AG09319 (cell line): ENCODE data around the gene DLEC1.

Source experiments
- DNase-seq: peaks from one replicate; pipeline ENCODE4 v3.0.0-alpha.2; 2010; ENCODE audit warnings: low read depth; ENCODE audit errors: extremely low read depth
- CTCF ChIP-seq: IDR thresholded peaks from 2 replicates; pipeline ENCODE4 v1.5.1; 2011; ENCODE audit warnings: low read depth, mild to moderate bottlenecking, inconsistent platforms, low read length, moderate library complexity

Gene DLEC1

DNA sequence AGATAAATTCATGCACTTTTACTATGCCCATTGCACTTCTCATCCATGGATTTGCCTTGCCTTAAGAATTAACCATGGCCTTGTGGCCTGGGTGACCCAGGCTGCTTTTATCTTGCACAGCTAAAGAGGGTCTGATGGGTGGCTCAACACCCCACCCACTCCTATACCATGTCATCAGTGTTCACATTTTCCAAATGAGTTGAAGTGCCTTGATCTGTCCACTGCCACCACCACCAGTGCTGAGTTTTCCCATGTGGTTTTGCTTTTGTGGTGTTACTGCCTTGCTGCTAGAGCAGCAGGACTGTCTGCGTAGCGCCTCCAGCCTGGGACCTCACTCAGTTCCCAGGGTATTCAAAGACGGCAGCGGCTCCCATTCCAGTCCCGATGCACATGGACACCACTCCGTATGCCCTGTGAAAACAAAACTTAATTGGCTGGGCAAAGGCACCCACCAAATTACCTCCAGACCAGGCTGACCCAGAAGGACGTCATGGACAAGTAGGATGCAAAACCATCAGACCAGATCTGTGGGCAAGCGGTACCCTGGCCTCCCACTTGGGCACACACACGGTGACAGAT, 83.8 kb downstream of the DLEC1 start:
- no peak for DNase-seq
- no peak for TF ChIP-seq CTCF

DNA sequence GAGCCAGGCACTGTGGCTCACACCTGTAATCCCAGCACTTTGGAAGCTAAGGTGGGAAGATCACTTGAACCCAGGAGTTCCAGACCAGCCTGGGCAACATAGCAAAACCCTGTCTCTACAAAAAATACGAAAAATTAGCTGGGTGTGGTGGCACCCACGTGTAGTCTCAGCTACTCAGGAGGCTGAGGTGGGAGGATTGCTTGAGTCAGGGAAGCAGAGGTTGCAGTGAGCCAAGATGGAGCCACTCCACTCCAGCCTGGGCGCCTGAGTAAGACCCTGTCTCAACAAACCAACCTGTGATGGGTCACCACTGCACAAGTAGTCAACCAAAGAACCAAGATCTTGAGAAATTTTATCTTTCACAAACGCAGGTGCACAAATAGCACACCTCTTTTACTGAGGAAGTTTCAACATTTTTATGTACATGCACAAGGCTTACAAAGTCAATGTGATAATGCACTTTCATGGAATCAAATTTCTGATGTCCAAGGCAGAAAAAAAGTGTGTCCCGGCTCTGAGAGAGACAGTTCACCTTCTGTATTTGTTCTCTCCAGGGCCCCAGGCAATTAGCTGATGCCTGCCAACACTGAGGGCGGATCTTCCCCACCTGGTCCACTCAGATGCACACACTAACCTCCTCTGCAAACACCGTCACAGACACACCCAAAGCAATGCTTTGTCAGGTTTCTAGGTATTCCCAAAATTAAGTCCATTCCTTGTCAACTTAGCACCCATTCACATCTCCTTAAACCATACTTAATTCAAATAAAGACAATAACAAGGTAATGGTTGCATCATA, 85.5 kb downstream of the DLEC1 start:
- no peak for DNase-seq
- no peak for TF ChIP-seq CTCF

DNA sequence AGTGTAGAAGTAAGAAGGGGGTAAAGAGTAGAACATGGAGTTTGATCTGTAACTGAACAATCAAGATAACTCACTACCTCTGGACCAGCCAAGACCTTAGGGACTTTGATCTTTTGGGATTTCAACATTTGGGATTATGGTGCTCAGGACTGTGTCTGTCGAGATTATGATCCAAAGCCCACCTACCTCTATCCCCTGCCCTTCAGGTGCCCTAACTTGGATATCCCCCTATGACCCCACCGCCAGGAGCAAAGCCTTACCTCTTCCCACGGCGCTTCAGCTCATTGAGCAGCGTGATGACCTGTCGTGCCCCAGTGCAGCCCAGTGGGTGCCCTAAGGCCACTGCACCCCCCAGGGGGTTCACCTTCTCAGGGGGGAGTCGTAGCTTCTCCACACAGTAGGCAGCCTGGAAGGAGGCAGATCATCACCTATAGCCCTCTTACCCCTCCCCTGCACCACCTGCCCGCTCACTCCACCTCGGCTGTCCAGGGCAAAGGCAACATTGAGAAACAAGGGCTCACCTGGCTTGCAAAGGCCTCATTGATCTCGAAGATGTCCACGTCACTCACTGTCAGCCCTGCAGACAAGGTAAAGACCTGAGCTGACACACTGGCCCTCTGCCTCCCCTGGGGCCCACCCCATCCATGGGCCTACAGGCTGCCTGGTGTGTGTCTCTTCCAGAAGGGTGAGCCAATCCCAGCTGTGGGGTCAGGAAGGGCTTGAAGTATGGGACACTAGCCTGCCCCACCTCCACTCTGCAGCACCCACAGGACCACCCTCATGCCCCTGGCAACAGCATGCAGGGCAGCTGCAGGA, 86.5 kb downstream of the DLEC1 start:
- no peak for TF ChIP-seq CTCF
- no peak for DNase-seq

DNA sequence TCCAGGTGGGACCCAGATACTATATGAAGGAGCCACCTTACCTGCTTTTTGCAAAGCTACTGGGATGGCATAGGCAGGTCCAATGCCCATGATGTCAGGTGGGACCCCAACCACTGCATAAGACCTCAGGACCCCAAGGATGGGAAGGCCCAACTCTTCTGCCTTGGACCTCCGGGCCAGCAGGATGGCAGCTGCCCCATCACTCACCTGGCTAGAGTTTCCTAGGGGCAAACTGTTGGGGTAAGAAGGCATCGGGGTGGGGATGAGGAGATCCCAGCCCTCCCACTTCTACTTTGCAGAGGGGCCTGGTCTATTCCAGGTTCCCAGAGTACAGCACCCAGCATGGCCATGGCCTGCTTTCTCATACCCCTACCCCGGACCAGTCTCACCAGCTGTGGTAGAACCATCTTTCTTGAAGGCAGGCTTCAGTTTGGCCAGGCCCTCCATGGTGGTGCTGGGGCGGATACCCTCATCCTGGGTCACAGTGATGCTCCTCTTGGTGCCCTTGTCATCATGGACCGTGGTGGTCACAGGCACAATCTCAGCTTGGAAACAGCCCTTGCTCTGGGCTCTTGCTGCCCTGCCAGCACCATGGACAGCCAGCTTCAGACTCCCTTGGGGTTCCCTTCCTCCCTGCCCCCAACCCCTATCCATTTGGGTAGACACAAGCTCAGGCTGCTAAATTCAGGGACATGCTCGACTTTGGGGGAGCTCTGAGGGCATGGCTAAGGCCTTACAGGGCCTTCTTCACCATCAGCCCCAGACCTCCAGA, 87.3 kb downstream of the DLEC1 start:
- no peak for DNase-seq
- TF ChIP-seq CTCF = no peak

DNA sequence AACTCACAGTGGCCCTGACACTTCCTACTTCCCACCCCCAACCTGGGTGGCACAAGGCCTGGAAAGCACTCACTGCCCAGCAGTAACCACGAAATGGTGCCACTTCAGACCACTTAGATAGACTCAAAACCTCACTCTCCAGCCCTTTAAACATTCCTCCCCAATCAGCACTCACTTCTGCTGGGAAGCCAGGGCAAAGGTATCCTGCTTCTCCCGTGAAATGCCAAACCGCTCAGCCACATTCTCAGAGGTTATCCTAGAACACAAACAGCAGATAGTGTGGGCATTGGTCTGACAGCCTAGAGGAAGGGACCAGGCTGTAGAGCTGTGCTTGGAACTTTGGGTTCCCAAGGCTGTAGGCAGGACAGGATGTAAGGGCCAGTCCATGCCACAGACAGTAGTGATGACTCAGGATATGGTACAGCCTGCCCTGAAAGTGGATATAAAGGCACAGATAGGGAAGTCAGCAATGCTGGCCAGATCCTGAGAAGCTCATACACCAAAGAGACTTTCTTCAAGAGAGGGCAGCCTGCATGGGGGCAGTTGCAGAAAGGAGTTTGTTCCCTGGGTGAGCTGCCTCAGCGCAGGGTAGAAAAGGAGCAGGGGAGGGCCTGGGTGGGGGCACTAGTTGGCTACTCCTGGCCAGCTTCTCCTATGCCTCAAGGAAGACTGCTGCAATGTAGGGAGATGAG, 88.7 kb downstream of the DLEC1 start:
- no peak for TF ChIP-seq CTCF
- DNase-seq = no peak

GRCh38 chr3:38128303-38128655, 89.3 kb downstream of the DLEC1 start:
- DNase-seq = no peak
- no peak for TF ChIP-seq CTCF
